HCT116 (cell line): ENCODE measurements around the gene TRIM37. TPM values are rescaled to one million over a fixed set of nuclear protein-coding genes. Genes with fewer than 3 reads are reported as not detected.

Experiments
- ATAC-seq: fragments of 200-7000 bp; cut with Tn5 transposase; 2 replicates; pipeline ENCODE4 v1.9.1; 2020; ENCODE audit warnings: mild to moderate bottlenecking, moderate library complexity
- BruUV-seq: library from RNA; stranded (reverse); fragments of 400-500 nt; replicated peaks from 2 replicates; lab custom pipeline; 2021; lab: Mats Ljungman, UMichigan
- CTCF ChIA-PET: fragments of 300-600 bp; sonication (Branson Sonifier 250); formaldehyde crosslinking; loops from one replicate; lab custom pipeline; 2021; ENCODE audit warnings: antibody characterized with exemption; lab: Charles Lee
- POLR2A ChIA-PET: fragments of 300-600, 350-600 bp; sonication (Branson Sonifier 250); formaldehyde crosslinking; loops from one replicate; lab custom pipeline; 2021; ENCODE audit warnings: antibody characterized with exemption; lab: Charles Lee
- RAD21 ChIA-PET, 2 experiments: fragments of 300-600 bp; sonication (Branson Sonifier 250); formaldehyde crosslinking; loops; one replicate each; lab custom pipeline; 2023; ENCODE audit warnings: low total read pairs in 2 of 2; ENCODE audit not compliant: uncharacterized antibody in 2 of 2, unreplicated experiment in 2 of 2, low non-redundant PET in 1 of 2; lab: Charles Lee
- DNase-seq: peaks from one replicate; pipeline ENCODE4 v3.0.0-alpha.2; 2010; ENCODE audit warnings: low read depth, low spot score
- H2AFZ ChIP-seq: fragments of 200-600 bp; shearing (Covaris generic), sonication (generic); 2 replicates; pipeline ENCODE4 v1.6.1; 2017; ENCODE audit warnings: low read depth, mixed run types, mixed read lengths, antibody characterized with exemption, low read length; ENCODE audit not compliant: poor library complexity, severe bottlenecking
- H3K27ac ChIP-seq: 2 replicates; pipeline ENCODE4 v1.5.1; 2012; ENCODE audit warnings: low read depth, low read length
- H3K27me3 ChIP-seq: fragments of 200-600 bp; sonication (generic); 2 replicates; pipeline ENCODE4 v1.6.1; 2016; ENCODE audit warnings: mixed run types, low read length, mixed read lengths; ENCODE audit not compliant: insufficient read depth
- H3K36me3 ChIP-seq, 2 experiments: fragments of 200-500 bp in 1 of 2; fragments of 200-600 bp in 1 of 2; sonication (Bioruptor generic) in 1 of 2; sonication (generic) in 1 of 2; 2 replicates each; pipeline versions ENCODE4 v1.5.1 to v1.6.1; 2014 to 2016; ENCODE audit warnings: low read length in 2 of 2, inconsistent platforms in 1 of 2, mixed read lengths in 1 of 2, mixed run types in 1 of 2; ENCODE audit not compliant: insufficient read depth in 2 of 2, control insufficient read depth in 1 of 2
- H3K4me1 ChIP-seq, 2 experiments: fragments of 200-600 bp in 1 of 2; sonication (generic) in 1 of 2; 2 replicates each; pipeline versions ENCODE4 v1.5.1 to v1.6.1; 2012 to 2017; ENCODE audit warnings: low read length in 2 of 2, inconsistent platforms in 1 of 2, mild to moderate bottlenecking in 1 of 2, mixed read lengths in 1 of 2, mixed run types in 1 of 2, moderate library complexity in 1 of 2; ENCODE audit not compliant: insufficient read depth in 2 of 2, control insufficient read depth in 1 of 2
- H3K4me2 ChIP-seq: fragments of 200-600 bp; sonication (generic); 2 replicates; pipeline ENCODE4 v1.6.1; 2017; ENCODE audit warnings: mixed run types, low read length, mixed read lengths
- H3K4me3 ChIP-seq, 2 experiments: fragments of 200-600 bp in 1 of 2; sonication (generic) in 1 of 2; replicated peaks in 1 of 2; 2 replicates each; pipeline ENCODE4 v1.5.1; 2011 to 2016; ENCODE audit warnings: low read length in 2 of 2, control low read depth in 1 of 2, low read depth in 1 of 2, mild to moderate bottlenecking in 1 of 2, mixed read lengths in 1 of 2, mixed run types in 1 of 2
- H3K79me2 ChIP-seq: fragments of 200-600 bp; sonication (generic); 2 replicates; pipeline ENCODE4 v1.6.1; 2017; ENCODE audit warnings: mild to moderate bottlenecking, mixed run types, low read length, moderate library complexity, mixed read lengths; ENCODE audit not compliant: insufficient read depth
- H3K9ac ChIP-seq: fragments of 200-600 bp; sonication (generic); 2 replicates; pipeline ENCODE4 v1.6.1; 2016; ENCODE audit warnings: low read length, mixed read lengths
- H3K9me2 ChIP-seq: fragments of 200-600 bp; sonication (generic), shearing (Covaris generic); 2 replicates; pipeline ENCODE4 v1.6.1; 2017; ENCODE audit warnings: mixed run types, mild to moderate bottlenecking, moderate library complexity; ENCODE audit not compliant: insufficient read depth
- H3K9me3 ChIP-seq, 2 experiments: fragments of 200-500 bp in 1 of 2; fragments of 200-600 bp in 1 of 2; sonication (Bioruptor generic) in 1 of 2; sonication (generic) in 1 of 2; 2 replicates each; pipeline ENCODE4 v1.6.1; 2014 to 2017; ENCODE audit warnings: low read length in 2 of 2, mixed read lengths in 2 of 2, inconsistent platforms in 1 of 2, low read depth in 1 of 2, mild to moderate bottlenecking in 1 of 2, mixed run types in 1 of 2, moderate library complexity in 1 of 2; ENCODE audit not compliant: control insufficient read depth in 1 of 2, insufficient read depth in 1 of 2
- H4K20me1 ChIP-seq: fragments of 200-600 bp; sonication (generic), shearing (Covaris generic); 2 replicates; pipeline ENCODE4 v1.6.1; 2017; ENCODE audit warnings: mixed run types, mild to moderate bottlenecking, moderate library complexity; ENCODE audit not compliant: insufficient read depth
- CEBPB ChIP-seq: IDR thresholded peaks from 2 replicates; pipeline ENCODE4 v1.6.1; 2012; ENCODE audit warnings: low read depth
- EGR1 ChIP-seq: IDR thresholded peaks from 2 replicates; pipeline ENCODE4 v1.6.1; 2012; ENCODE audit warnings: low read depth
- ELF1 ChIP-seq: IDR thresholded peaks from 2 replicates; pipeline ENCODE4 v1.6.1; 2012; ENCODE audit warnings: low read depth, borderline replicate concordance
- EZH2phosphoT487 ChIP-seq: fragments of 200-600 bp; IDR thresholded peaks from 2 replicates; pipeline ENCODE4 v1.6.1; 2018; ENCODE audit warnings: antibody characterized with exemption, borderline replicate concordance
- JUND ChIP-seq: IDR thresholded peaks from 2 replicates; pipeline ENCODE4 v1.6.1; 2012
- POLR2A ChIP-seq: IDR thresholded peaks from 2 replicates; pipeline ENCODE4 v1.7.0; 2011; ENCODE audit warnings: borderline replicate concordance; ENCODE audit not compliant: insufficient read depth, insufficient read length; ENCODE audit errors: extremely low read depth
- POLR2AphosphoS5 ChIP-seq: IDR thresholded peaks from 2 replicates; pipeline ENCODE4 v1.6.1; 2011; ENCODE audit warnings: mild to moderate bottlenecking, low read depth, low read length, moderate library complexity
- SIN3A ChIP-seq: IDR thresholded peaks from 2 replicates; pipeline ENCODE4 v1.6.1; 2012; ENCODE audit warnings: low read depth
- SP1 ChIP-seq: IDR thresholded peaks from 2 replicates; pipeline ENCODE4 v1.6.1; 2012; ENCODE audit warnings: low read depth
- YY1 ChIP-seq: IDR thresholded peaks from 2 replicates; pipeline ENCODE4 v1.6.1; 2011; ENCODE audit warnings: low read length, low read depth, moderate library complexity, mild to moderate bottlenecking; ENCODE audit not compliant: insufficient replicate concordance; ENCODE audit errors: extremely low read depth
- ZFX ChIP-seq: fragments of 450-650 bp; IDR thresholded peaks from 2 replicates; pipeline ENCODE4 v1.6.1; 2017
- ZNF274 ChIP-seq: fragments of 200-500 bp; sonication (Bioruptor generic); IDR thresholded peaks from 2 replicates; pipeline ENCODE4 v1.6.1; 2014; ENCODE audit warnings: mild to moderate bottlenecking, low read depth, low read length, inconsistent platforms
- intact Hi-C: fragments of 100-400 bp; cut with micrococcal nuclease; formaldehyde crosslinking; loops from 2 replicates; pipeline ENCODE4 v1.10.0; 2022
- total RNA-seq: library from RNA; stranded (reverse); gene quantifications from one replicate; pipeline ENCODE4 v1.2.1, GENCODE V29; 2021; ENCODE audit not compliant: unreplicated experiment
- TF ChIP-seq, protein P1 (sequence below): IDR thresholded peaks from 2 replicates; pipeline ENCODE4 v1.6.1; 2011; ENCODE audit warnings: mild to moderate bottlenecking, low read length, moderate library complexity; ENCODE audit not compliant: insufficient replicate concordance; ENCODE audit errors: extremely low read depth
- TF ChIP-seq, protein P2 (sequence below): IDR thresholded peaks from 2 replicates; pipeline ENCODE4 v1.6.1; 2012
- TF ChIP-seq, protein P3 (sequence below): IDR thresholded peaks from 2 replicates; pipeline ENCODE4 v1.6.1; 2012; ENCODE audit warnings: low read depth
- TF ChIP-seq, protein P4 (sequence below): IDR thresholded peaks from 2 replicates; pipeline ENCODE4 v1.6.1; 2012

Gene TRIM37
- total RNA-seq, 1 experiment from 2014 or later = 55.7 TPM

DNA sequence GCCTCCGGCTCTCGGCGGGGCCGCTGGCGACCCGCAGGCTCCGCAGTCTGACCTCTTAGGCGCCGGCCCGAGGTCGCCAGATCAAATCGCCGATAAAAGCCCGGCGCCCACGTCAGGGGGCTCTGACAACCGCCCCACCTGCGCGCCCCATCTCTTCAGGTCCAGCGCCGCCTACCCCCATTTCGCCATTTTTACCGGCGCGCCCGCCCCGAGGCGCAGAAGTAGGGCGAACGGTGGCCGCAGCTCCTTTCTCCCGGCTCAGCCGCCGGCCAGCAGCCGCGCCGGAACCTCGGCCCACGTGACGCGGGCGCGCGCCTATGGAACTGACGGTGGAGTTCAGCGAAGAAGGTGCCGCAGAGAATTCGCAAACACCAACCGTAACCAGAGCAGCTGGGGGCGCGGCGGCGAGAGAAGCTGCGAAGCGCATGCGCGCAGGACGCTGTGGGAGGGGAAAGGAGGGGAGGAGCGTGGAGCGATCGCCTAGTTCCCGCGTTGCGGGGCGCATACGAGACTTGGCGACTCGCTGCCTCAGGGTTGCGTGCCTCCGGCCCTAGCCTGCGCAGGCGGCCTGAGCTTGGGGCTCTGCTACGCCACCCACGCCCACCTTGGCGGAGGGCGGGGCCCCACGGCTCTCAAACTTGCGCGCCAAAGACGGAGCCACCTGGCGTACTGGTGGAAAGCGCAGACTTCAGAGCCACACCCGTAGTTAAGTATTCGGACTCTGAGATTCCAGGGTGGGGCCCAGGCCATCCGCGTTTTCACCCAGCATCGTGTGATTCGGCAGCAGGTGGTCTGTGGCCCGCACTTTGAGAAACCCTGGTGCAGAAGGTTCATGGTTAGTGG, at the start of gene TRIM37 (continued):
- TF ChIP-seq, protein P1, sequence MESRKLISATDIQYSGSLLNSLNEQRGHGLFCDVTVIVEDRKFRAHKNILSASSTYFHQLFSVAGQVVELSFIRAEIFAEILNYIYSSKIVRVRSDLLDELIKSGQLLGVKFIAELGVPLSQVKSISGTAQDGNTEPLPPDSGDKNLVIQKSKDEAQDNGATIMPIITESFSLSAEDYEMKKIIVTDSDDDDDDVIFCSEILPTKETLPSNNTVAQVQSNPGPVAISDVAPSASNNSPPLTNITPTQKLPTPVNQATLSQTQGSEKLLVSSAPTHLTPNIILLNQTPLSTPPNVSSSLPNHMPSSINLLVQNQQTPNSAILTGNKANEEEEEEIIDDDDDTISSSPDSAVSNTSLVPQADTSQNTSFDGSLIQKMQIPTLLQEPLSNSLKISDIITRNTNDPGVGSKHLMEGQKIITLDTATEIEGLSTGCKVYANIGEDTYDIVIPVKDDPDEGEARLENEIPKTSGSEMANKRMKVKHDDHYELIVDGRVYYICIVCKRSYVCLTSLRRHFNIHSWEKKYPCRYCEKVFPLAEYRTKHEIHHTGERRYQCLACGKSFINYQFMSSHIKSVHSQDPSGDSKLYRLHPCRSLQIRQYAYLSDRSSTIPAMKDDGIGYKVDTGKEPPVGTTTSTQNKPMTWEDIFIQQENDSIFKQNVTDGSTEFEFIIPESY = peak; percentile 94
- TF ChIP-seq SIN3A (peak; percentile 96; the same call in 1 of the 2 replicates), ZNF274 (no peak), JUND (no peak), CEBPB (no peak), EZH2phosphoT487 (no peak), POLR2A (peak; percentile 84), POLR2AphosphoS5 (peak; percentile 79)
- TF ChIP-seq, protein P2, sequence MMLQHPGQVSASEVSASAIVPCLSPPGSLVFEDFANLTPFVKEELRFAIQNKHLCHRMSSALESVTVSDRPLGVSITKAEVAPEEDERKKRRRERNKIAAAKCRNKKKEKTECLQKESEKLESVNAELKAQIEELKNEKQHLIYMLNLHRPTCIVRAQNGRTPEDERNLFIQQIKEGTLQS = no peak

DNA sequence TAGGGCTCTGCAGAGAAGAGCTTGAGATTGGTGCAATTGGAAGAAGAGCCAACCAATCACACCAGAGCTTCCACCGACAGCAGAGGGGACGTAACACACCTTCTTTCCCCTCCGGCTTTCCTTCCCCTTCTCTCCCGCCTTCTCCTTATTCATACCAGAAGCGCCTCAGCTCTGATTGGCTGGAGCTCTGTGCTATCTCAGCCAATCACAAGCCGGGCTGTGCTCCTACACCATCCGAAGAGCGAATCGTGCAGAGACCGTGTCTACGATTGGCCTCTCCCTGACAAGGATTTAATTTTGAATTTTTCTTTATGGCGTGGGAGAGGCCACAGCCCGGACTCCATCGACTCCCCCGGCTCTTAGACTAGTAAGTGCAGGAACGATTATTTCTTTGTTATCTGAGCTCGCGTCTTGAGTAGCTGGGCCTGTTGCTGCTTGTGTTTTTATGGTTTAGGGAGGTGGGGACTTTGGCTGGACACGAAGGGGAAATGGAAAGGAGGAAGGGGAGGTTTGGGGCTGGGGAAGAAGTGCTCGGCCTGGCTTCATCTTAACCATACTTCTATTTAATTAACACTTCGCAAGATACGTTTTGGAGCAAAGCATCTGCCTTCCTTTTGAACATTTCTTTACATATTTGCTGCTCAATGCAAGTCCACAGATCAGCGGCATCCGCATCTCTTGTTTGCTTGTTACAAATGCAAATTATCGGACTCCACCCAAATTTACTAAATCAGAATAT, 48.9 kb upstream of the TRIM37 start, which contains the start of gene PRR11:
PRR11 (plus strand) TSS at position 308 of the 739 bp plus-strand sequence. CDS start 14,007 bp downstream, outside the sequence.
- H3K4me1 ChIP-seq = peaks cover 31 to 46% of the 10 kb centered on the region in 2 experiments
- no peaks in the 10 kb centered on the region for H3K9me2 ChIP-seq
- ChIA-PET RAD21 (interaction anchor here in 1 of 2 experiments (1.3 kb wide), 1 partner anchor 49 kb away, joined by 4 read pairs; the partner anchor contains the start of gene TRIM37), POLR2A (interaction anchor here (0.6 to 1.8 kb wide), 8 partner anchors 8 to 525 kb away, joined by 3 to 11 read pairs (median 4); partner anchors contain the start of genes GDPD1 and SMG8), CTCF (interaction anchor here (0.8 kb wide), 4 partner anchors 10 to 637 kb away, joined by 3 to 5 read pairs (median 4); no protein-coding TSS in a partner anchor)
- peak within 1 kb of the TSS; percentile 27 for H2AFZ ChIP-seq
- no peaks in the 10 kb centered on the region for H3K9me3 ChIP-seq
- no peaks in the 10 kb centered on the region for H3K36me3 ChIP-seq
- ATAC-seq (peak; percentile 87), DNase-seq (peak; percentile 100)
- no peaks in the 10 kb centered on the region for H3K27me3 ChIP-seq
- peak within 1 kb of the TSS; percentile 90 for H3K27ac ChIP-seq
- no peaks in the 10 kb centered on the region for H4K20me1 ChIP-seq
- no TSS peak for BruUV-seq
- H3K4me2 ChIP-seq = peak within 1 kb of the TSS; percentile 86
- peak within 1 kb of the TSS; percentile 71 to 80 for H3K4me3 ChIP-seq
- intact Hi-C loops = loop anchor here (1.0 kb wide), 1 partner anchor 49 kb away; the partner anchor contains the start of gene TRIM37
- peaks cover 89% of the 10 kb centered on the region for H3K79me2 ChIP-seq
- peak within 1 kb of the TSS; percentile 94 for H3K9ac ChIP-seq
- TF ChIP-seq EGR1 (no peak), ZNF274 (no peak), YY1 (no peak), ZFX (no peak), SP1 (peak; percentile 96), POLR2A (no peak), CEBPB (no peak), ELF1 (no peak), POLR2AphosphoS5 (peak; percentile 52)
- TF ChIP-seq, protein P3, sequence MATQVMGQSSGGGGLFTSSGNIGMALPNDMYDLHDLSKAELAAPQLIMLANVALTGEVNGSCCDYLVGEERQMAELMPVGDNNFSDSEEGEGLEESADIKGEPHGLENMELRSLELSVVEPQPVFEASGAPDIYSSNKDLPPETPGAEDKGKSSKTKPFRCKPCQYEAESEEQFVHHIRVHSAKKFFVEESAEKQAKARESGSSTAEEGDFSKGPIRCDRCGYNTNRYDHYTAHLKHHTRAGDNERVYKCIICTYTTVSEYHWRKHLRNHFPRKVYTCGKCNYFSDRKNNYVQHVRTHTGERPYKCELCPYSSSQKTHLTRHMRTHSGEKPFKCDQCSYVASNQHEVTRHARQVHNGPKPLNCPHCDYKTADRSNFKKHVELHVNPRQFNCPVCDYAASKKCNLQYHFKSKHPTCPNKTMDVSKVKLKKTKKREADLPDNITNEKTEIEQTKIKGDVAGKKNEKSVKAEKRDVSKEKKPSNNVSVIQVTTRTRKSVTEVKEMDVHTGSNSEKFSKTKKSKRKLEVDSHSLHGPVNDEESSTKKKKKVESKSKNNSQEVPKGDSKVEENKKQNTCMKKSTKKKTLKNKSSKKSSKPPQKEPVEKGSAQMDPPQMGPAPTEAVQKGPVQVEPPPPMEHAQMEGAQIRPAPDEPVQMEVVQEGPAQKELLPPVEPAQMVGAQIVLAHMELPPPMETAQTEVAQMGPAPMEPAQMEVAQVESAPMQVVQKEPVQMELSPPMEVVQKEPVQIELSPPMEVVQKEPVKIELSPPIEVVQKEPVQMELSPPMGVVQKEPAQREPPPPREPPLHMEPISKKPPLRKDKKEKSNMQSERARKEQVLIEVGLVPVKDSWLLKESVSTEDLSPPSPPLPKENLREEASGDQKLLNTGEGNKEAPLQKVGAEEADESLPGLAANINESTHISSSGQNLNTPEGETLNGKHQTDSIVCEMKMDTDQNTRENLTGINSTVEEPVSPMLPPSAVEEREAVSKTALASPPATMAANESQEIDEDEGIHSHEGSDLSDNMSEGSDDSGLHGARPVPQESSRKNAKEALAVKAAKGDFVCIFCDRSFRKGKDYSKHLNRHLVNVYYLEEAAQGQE = no peak
- TF ChIP-seq, protein P4, sequence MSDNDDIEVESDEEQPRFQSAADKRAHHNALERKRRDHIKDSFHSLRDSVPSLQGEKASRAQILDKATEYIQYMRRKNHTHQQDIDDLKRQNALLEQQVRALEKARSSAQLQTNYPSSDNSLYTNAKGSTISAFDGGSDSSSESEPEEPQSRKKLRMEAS = peak; percentile 87
